A549 (cell line): Measurements from ENCODE around the gene TVP23A. TPM values are rescaled to one million over a fixed set of nuclear protein-coding genes. Genes with fewer than 3 reads are reported as not detected.

Experiments
- ATAC-seq, 2 experiments: fragments of 200-7000 bp in 1 of 2; fragments of >200 bp in 1 of 2; cut with Nextera tagmentation in 1 of 2; cut with Tn5 transposase in 1 of 2; 3 replicates each; pipeline versions ENCODE4 v1.8.0 to v1.9.1; 2018 to 2020; ENCODE audit warnings: mild to moderate bottlenecking in 1 of 2, moderate library complexity in 1 of 2
- CTCF ChIA-PET: fragments of 300-600 bp; sonication (Branson Sonifier 250); formaldehyde crosslinking; extraction: SDS; loops from one replicate; lab custom pipeline; 2021; ENCODE audit warnings: antibody characterized with exemption, inconsistent platforms; lab: Yijun Ruan, JAX
- POLR2A ChIA-PET: fragments of 350-600 bp; formaldehyde crosslinking; extraction: SDS; loops from one replicate; lab custom pipeline; 2021; ENCODE audit warnings: antibody characterized with exemption, inconsistent platforms; lab: Yijun Ruan, JAX
- DNase-seq, 2 experiments: peaks; one replicate each; pipeline versions ENCODE4 v3.0.0 to v3.0.0-alpha.2; 2011 to 2016; ENCODE audit warnings: low read depth in 1 of 2, low spot score in 1 of 2
- FAIRE-seq: peaks from 2 replicates; lab custom pipeline; 2011; peaks lifted over from hg19 to GRCh38; lab: Jason Lieb, UNC
- H3K27ac ChIP-seq, 2 experiments: fragments of >200 bp; sonication (Bioruptor Twin); formaldehyde crosslinking; 3 replicates each; pipeline ENCODE4 v1.5.1; 2016 to 2017
- H3K4me1 ChIP-seq: fragments of >200 bp; sonication (Bioruptor Twin); formaldehyde crosslinking; 3 replicates; pipeline ENCODE4 v1.6.1; 2016
- H3K4me2 ChIP-seq: fragments of >200 bp; sonication (Bioruptor Twin); formaldehyde crosslinking; 3 replicates; pipeline ENCODE4 v1.6.1; 2016
- H3K4me3 ChIP-seq: fragments of >200 bp; sonication (Bioruptor Twin); formaldehyde crosslinking; 3 replicates; pipeline ENCODE4 v1.5.1; 2016
- H3K9me3 ChIP-seq: fragments of >200 bp; sonication (Bioruptor Twin); formaldehyde crosslinking; 3 replicates; pipeline ENCODE4 v1.6.1; 2016
- ATOH8 ChIP-seq: fragments of 250-450 bp; sonication (Bioruptor Pico); IDR thresholded peaks from 2 replicates; pipeline ENCODE4 v1.5.0; 2020; ENCODE audit warnings: low read depth, mild to moderate bottlenecking, moderate library complexity
- BHLHE40 ChIP-seq: IDR thresholded peaks from 2 replicates; pipeline ENCODE4 v1.6.1; 2012; ENCODE audit warnings: low read depth, low read length, inconsistent platforms
- CEBPB ChIP-seq, 2 experiments: fragments of >200 bp in 1 of 2; sonication (Bioruptor Twin) in 1 of 2; formaldehyde crosslinking in 1 of 2; IDR thresholded peaks; 2 replicates each; pipeline ENCODE4 v1.6.1; 2012 to 2016
- CHD2 ChIP-seq: fragments of 150-350 bp; IDR thresholded peaks from 2 replicates; pipeline ENCODE4 v1.6.1; 2014; ENCODE audit warnings: low read length; ENCODE audit not compliant: partially characterized antibody
- CHD4 ChIP-seq: fragments of 200-600 bp; sonication (generic); IDR thresholded peaks from 2 replicates; pipeline ENCODE4 v1.6.1; 2016; ENCODE audit warnings: antibody characterized with exemption, mild to moderate bottlenecking, borderline replicate concordance
- EHMT2 ChIP-seq: fragments of 200-600 bp; sonication (generic); IDR thresholded peaks from 2 replicates; pipeline ENCODE4 v1.6.1; 2016; ENCODE audit warnings: antibody characterized with exemption, low read depth, mild to moderate bottlenecking, moderate library complexity
- ELK1 ChIP-seq: fragments of 150-350 bp; IDR thresholded peaks from 2 replicates; pipeline ENCODE4 v1.6.1; 2014; ENCODE audit warnings: low read depth, mild to moderate bottlenecking, low read length
- FOSB ChIP-seq: fragments of 250-450 bp; sonication (Bioruptor Pico); IDR thresholded peaks from 2 replicates; pipeline ENCODE4 v1.5.0; 2020; ENCODE audit warnings: mild to moderate bottlenecking, moderate library complexity
- FOXS1 ChIP-seq: fragments of 250-450 bp; sonication (Bioruptor Pico); IDR thresholded peaks from 2 replicates; pipeline ENCODE4 v1.5.0; 2020; ENCODE audit warnings: mild to moderate bottlenecking, moderate library complexity
- GATA3 ChIP-seq: IDR thresholded peaks from 2 replicates; pipeline ENCODE4 v1.6.1; 2012; ENCODE audit warnings: borderline replicate concordance
- HMGXB4 ChIP-seq: fragments of 250-450 bp; sonication (Bioruptor Pico); IDR thresholded peaks from 2 replicates; pipeline ENCODE4 v1.5.0; 2021; ENCODE audit warnings: mild to moderate bottlenecking, moderate library complexity, borderline replicate concordance
- HOXA7 ChIP-seq: fragments of 250-450 bp; sonication (Bioruptor Pico); IDR thresholded peaks from 2 replicates; pipeline ENCODE4 v1.5.0; 2020; ENCODE audit warnings: mild to moderate bottlenecking, moderate library complexity
- HOXB13 ChIP-seq: fragments of 250-450 bp; sonication (Bioruptor Pico); IDR thresholded peaks from 2 replicates; pipeline ENCODE4 v1.5.0; 2020; ENCODE audit warnings: low read depth, mild to moderate bottlenecking, moderate library complexity
- JUN ChIP-seq, 2 experiments: fragments of >200 bp; sonication (Bioruptor Twin); formaldehyde crosslinking; IDR thresholded peaks; 2 replicates in 1 of 2; 3 replicates in 1 of 2; pipeline ENCODE4 v1.6.1; 2016 to 2017
- JUNB ChIP-seq: fragments of >200 bp; sonication (Bioruptor Twin); formaldehyde crosslinking; IDR thresholded peaks from 2 replicates; pipeline ENCODE4 v1.6.1; 2016
- KDM1A ChIP-seq: fragments of 200-600 bp; sonication (generic); IDR thresholded peaks from 2 replicates; pipeline ENCODE4 v1.6.1; 2016; ENCODE audit warnings: low read depth, mild to moderate bottlenecking
- MAX ChIP-seq: IDR thresholded peaks from 2 replicates; pipeline ENCODE4 v1.6.1; 2012
- MAZ ChIP-seq: fragments of 150-350 bp; IDR thresholded peaks from 2 replicates; pipeline ENCODE4 v1.6.1; 2014; ENCODE audit warnings: antibody characterized with exemption, low read depth, low read length, borderline replicate concordance
- NFE2L2 ChIP-seq: fragments of 150-350 bp; conservative IDR thresholded peaks from 2 replicates; pipeline ENCODE4 v1.6.1; 2014; ENCODE audit warnings: low read length
- POLR2A ChIP-seq: IDR thresholded peaks from 2 replicates; pipeline ENCODE4 v1.6.1; 2012; ENCODE audit warnings: mild to moderate bottlenecking, low read length
- RAD21 ChIP-seq, 2 experiments: fragments of >200 bp in 1 of 2; sonication (Bioruptor Twin) in 1 of 2; formaldehyde crosslinking in 1 of 2; IDR thresholded peaks in 1 of 2; conservative IDR thresholded peaks in 1 of 2; 2 replicates in 1 of 2; 3 replicates in 1 of 2; pipeline ENCODE4 v1.6.1; 2012 to 2018; ENCODE audit warnings: inconsistent platforms in 1 of 2
- RCOR1 ChIP-seq: fragments of 150-350 bp; IDR thresholded peaks from 2 replicates; pipeline ENCODE4 v1.6.1; 2014; ENCODE audit warnings: antibody characterized with exemption, low read length, low read depth
- REST ChIP-seq: fragments of 200-600 bp; sonication (generic); IDR thresholded peaks from 2 replicates; pipeline ENCODE4 v1.6.1; 2016; ENCODE audit warnings: antibody characterized with exemption, mild to moderate bottlenecking, moderate library complexity
- SMC3 ChIP-seq: fragments of >200 bp; sonication (Bioruptor Twin); formaldehyde crosslinking; IDR thresholded peaks from 3 replicates; pipeline ENCODE4 v1.6.1; 2018; ENCODE audit warnings: inconsistent platforms
- TFCP2L1 ChIP-seq: fragments of 250-450 bp; sonication (Bioruptor Pico); IDR thresholded peaks from 2 replicates; pipeline ENCODE4 v1.5.0; 2021; ENCODE audit warnings: mild to moderate bottlenecking
- ZNF302 ChIP-seq: fragments of 250-450 bp; sonication (Bioruptor Pico); IDR thresholded peaks from 2 replicates; pipeline ENCODE4 v1.9.0; 2021; ENCODE audit warnings: inconsistent platforms, mild to moderate bottlenecking, moderate library complexity
- WGBS: methylation state at CpG from one replicate; pipeline ENCODE4 v1.1.6; 2017; ENCODE audit errors: missing lambda C conversion rate; 5-methylcytosine and 5-hydroxymethylcytosine counted together
- polyA plus RNA-seq, 4 experiments: library from polyadenylated mRNA; depleted of rRNA in 3 of 4; stranded (reverse); fragments of >200 nt; fragmentation: RNase III in 1 of 4; extraction: RNeasy Plus Mini Kit Qiagen cat#74134 plus additional on column Dnase treatment in 1 of 4; gene quantifications; 2 replicates in 3 of 4; 3 replicates in 1 of 4; pipeline ENCODE4 v1.2.3, GENCODE V29; 2011 to 2017

Gene TVP23A
- polyA plus RNA-seq, 2 of the 4 experiments (the other 2 are of a cell fraction) = 0.03 TPM; not detected in 1

GRCh38 chr16:10858203-10858602 is 39.6 kb upstream of the TVP23A start:
- H3K4me2 ChIP-seq = no peak overlapping the region
- 7% methylated on average over 1 of the region's 1 CpG for WGBS
- H3K4me3 ChIP-seq = no peak overlapping the region
- CTCF ChIA-PET = no interaction called here
- DNase-seq = no peak
- POLR2A ChIA-PET = no interaction called here
- no peaks in the 10 kb centered on the region for H3K9me3 ChIP-seq
- no peak for ATAC-seq
- H3K27ac ChIP-seq = no peak overlapping the region
- no peaks in the 10 kb centered on the region for H3K4me1 ChIP-seq
- TF ChIP-seq HMGXB4 (CRISPR knock-in tag) (no peak), EHMT2 (no peak), HOXA7 (no peak)
- FAIRE-seq = no peak

- Histone ChIP-seq H3K4me2 (no peak overlapping the region), H3K9me3 (no peaks in the 10 kb centered on the region), H3K4me3 (no peak overlapping the region), H3K4me1 (no peaks in the 10 kb centered on the region), H3K27ac (no peak overlapping the region)
- CTCF ChIA-PET = interaction anchor here (0.7 kb wide), 1 partner anchor 84 kb away, joined by 3 read pairs; no protein-coding TSS in a partner anchor
- WGBS = 32% methylated on average over 2 of the region's 2 CpGs
- POLR2A ChIA-PET = no interaction called here
- DNase-seq (no peak), FAIRE-seq (no peak), ATAC-seq (no peak)
- TF ChIP-seq ZNF302 (CRISPR knock-in tag) (no peak), JUN (IDR thresholded peaks at IDR 0.05) (no peak), CEBPB (IDR thresholded peaks at IDR 0.05) (no peak), FOXS1 (CRISPR knock-in tag) (no peak), POLR2A (no peak), MAX (no peak), REST (no peak), JUNB (no peak), FOSB (no peak), TFCP2L1 (no peak), CHD2 (no peak), BHLHE40 (no peak), MAZ (no peak)
Observed at GRCh38 chr16:10856042-10856441, 37.4 kb upstream of the TVP23A start.

GRCh38 chr16:10852948-10853347 is 34.4 kb upstream of the TVP23A start:
- Histone ChIP-seq H3K4me3 (no peak overlapping the region), H3K9me3 (no peaks in the 10 kb centered on the region), H3K4me1 (no peaks in the 10 kb centered on the region), H3K4me2 (no peak overlapping the region), H3K27ac (no peak overlapping the region)
- ATAC-seq = no peak
- FAIRE-seq = no peak
- no peak for DNase-seq
- ChIA-PET CTCF (no interaction called here), POLR2A (no interaction called here)
- 51% methylated on average over 5 of the region's 5 CpGs for WGBS
- TF ChIP-seq HOXB13 (CRISPR knock-in tag) (no peak), RAD21 (conservative IDR thresholded peaks at IDR 0.05 in 1 of 2, IDR thresholded peaks at IDR 0.05 in 1 of 2) (no peak), NFE2L2 (no peak), CHD4 (no peak), ELK1 (no peak), ATOH8 (CRISPR knock-in tag) (no peak), ZNF302 (CRISPR knock-in tag) (no peak), KDM1A (no peak), JUN (IDR thresholded peaks at IDR 0.05) (no peak), GATA3 (no peak), SMC3 (no peak), MAX (no peak), RCOR1 (no peak)
